ENCODE measurements around the gene TNFRSF21.

The TNFRSF21 gene

GRCh38 chr6:47209632-47210031 is 100.1 kb downstream of the TNFRSF21 start:
- no peak for TF ChIP-seq CTCF (IDR thresholded peaks at IDR 0.05; ENCODE audit: extremely low read depth, missing control alignments)
- DNase-seq (ENCODE audit: low spot score): no peak

DNA sequence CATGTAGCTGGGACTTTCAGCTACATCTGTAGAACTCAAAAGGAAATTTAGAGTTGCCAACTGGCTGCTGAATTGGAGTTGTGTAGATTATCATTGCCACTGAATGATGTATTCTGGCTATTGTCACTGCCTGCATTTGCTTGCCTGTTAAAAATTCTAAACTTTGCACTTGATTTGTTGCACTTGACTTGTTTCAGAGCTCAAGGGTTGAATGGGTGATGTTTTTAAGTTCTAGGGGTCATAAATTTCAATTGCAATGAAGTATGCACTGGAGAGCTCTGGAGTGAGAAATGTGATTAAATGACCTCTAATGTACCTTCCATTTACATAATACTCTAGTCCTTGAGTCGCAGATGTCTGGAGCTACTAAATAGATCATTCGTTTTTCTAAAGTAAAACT is 102.4 kb downstream of the TNFRSF21 start:
- TF ChIP-seq CTCF (IDR thresholded peaks at IDR 0.05; ENCODE audit: extremely low read depth, missing control alignments): no peak
- DNase-seq (ENCODE audit: low spot score): no peak

DNA sequence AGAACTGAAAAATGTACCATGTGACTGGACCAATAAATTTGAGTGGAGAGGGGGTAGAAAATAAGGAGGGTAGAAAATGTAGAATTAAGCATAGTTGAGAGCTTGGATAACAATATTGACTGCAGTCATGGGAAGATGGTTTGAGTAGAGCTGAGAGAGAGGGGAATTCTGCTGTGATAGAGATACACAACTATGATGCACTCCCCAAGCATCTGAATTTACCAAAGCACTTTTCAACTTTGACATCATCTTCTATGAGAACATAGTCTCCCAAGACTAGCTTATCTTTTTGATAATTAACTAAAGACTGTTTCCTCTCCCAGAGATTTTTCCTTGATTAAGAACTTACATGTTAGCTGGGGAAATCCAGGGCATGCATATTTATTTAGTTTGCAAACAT is 103.1 kb downstream of the TNFRSF21 start:
- DNase-seq (ENCODE audit: low spot score): no peak
- TF ChIP-seq CTCF (IDR thresholded peaks at IDR 0.05; ENCODE audit: extremely low read depth, missing control alignments): no peak

- no peak for TF ChIP-seq CTCF (IDR thresholded peaks at IDR 0.05; ENCODE audit: extremely low read depth, missing control alignments)
- DNase-seq (ENCODE audit: low spot score): no peak
Measured at GRCh38 chr6:47203938-47204611, 105.6 kb downstream of the TNFRSF21 start.

DNA sequence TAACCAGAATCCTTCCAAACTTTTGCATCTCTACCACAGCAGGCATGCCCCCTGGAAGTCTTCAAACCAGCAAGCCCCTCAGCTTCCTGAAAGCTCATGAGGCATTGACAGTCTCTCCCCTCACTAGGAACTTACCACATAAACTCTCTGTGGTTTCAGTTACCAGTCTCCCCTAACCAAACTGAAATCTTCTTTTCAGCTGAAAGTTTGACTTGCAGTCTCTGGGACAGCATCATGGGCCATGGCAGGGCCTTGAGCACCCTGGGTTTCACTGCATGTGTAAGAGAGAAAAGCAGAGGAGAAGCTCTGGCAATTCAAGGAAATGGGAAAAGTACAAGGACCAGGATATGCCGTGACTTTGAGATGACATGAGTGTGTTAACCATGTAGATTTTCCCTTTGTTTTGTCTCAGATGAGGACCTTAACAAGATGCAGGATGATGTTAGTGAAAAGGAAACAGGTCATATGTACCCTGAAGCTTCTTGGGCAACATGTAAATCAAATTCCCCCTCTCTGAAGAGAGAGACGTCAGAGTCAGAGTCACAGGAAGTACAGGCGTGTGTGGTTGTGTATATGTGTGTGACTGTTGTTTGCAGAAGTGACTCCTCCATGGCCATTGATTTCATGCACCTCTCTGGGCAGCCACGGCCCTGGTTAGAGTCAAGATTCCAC is 106.3 kb downstream of the TNFRSF21 start:
- no peak for TF ChIP-seq CTCF (IDR thresholded peaks at IDR 0.05; ENCODE audit: extremely low read depth, missing control alignments)
- peak; percentile 12 for DNase-seq (ENCODE audit: low spot score)

GRCh38 chr6:47202644-47203205 is 107.0 kb downstream of the TNFRSF21 start:
- DNase-seq (ENCODE audit: low spot score): no peak
- TF ChIP-seq CTCF (IDR thresholded peaks at IDR 0.05; ENCODE audit: extremely low read depth, missing control alignments): no peak
